IMR-90 (cell line): ENCODE results near the gene ECM2. TPM values are rescaled to one million over a fixed set of nuclear protein-coding genes. Genes with fewer than 3 reads are reported as not detected.

Experiments used
- ATAC-seq: fragments of 200-7000 bp; cut with Tn5 transposase; 2 replicates; pipeline ENCODE4 v1.9.1; 2020; ENCODE audit warnings: low read depth, mild to moderate bottlenecking, moderate library complexity
- BruUV-seq: library from RNA; stranded (reverse); fragments of 400-500 nt; replicated peaks from 2 replicates; lab custom pipeline; 2021; lab: Mats Ljungman, UMichigan
- CTCF ChIA-PET: fragments of 300-600 bp; formaldehyde crosslinking; extraction: SDS; loops from one replicate; lab custom pipeline; 2021; ENCODE audit warnings: antibody characterized with exemption; lab: Yijun Ruan, JAX
- POLR2A ChIA-PET: fragments of 300-600 bp; sonication (Branson Sonifier 250); formaldehyde crosslinking; loops from one replicate; lab custom pipeline; 2022; ENCODE audit warnings: antibody characterized with exemption; ENCODE audit not compliant: unreplicated experiment; lab: Charles Lee
- DNase-seq: peaks from one replicate; pipeline ENCODE4 v3.0.0; 2013
- H2AFZ ChIP-seq: replicated peaks from 2 replicates; pipeline ENCODE3; 2013; ENCODE audit warnings: low read length, mild to moderate bottlenecking; ENCODE audit not compliant: poor library complexity
- H2AK5ac ChIP-seq: 2 replicates; pipeline ENCODE4 v1.6.1; 2013; ENCODE audit warnings: low read depth, low read length, inconsistent platforms
- H2AK9ac ChIP-seq: replicated peaks from 2 replicates; pipeline ENCODE3; 2013; ENCODE audit warnings: mild to moderate bottlenecking, low read depth, low read length, moderate library complexity; ENCODE audit not compliant: poor library complexity
- H2BK120ac ChIP-seq: 2 replicates; pipeline ENCODE4 v1.6.1; 2013; ENCODE audit warnings: low read depth, low read length, inconsistent platforms
- H2BK15ac ChIP-seq: 3 replicates; pipeline ENCODE4 v1.6.1; 2013; ENCODE audit warnings: low read depth, low read length, inconsistent platforms
- H2BK20ac ChIP-seq: 2 replicates; pipeline ENCODE4 v1.6.1; 2013; ENCODE audit warnings: low read depth, mild to moderate bottlenecking, inconsistent platforms, low read length, moderate library complexity
- H2BK5ac ChIP-seq: 2 replicates; pipeline ENCODE4 v1.6.1; 2013; ENCODE audit warnings: mild to moderate bottlenecking, low read depth, low read length, inconsistent platforms; ENCODE audit not compliant: poor library complexity, severe bottlenecking
- H3K14ac ChIP-seq: replicated peaks from 2 replicates; pipeline ENCODE4 v1.6.1; 2013; ENCODE audit warnings: low read depth, low read length, inconsistent platforms
- H3K18ac ChIP-seq: 2 replicates; pipeline ENCODE4 v1.6.1; 2013; ENCODE audit warnings: low read depth, low read length, control low read depth
- H3K23ac ChIP-seq: 2 replicates; pipeline ENCODE4 v1.6.1; 2013; ENCODE audit warnings: low read depth, low read length, inconsistent platforms
- H3K27ac ChIP-seq: 2 replicates; pipeline ENCODE4 v1.5.1; 2013; ENCODE audit warnings: mild to moderate bottlenecking, control low read depth, low read length; ENCODE audit not compliant: insufficient read depth
- H3K27me3 ChIP-seq: 2 replicates; pipeline ENCODE4 v1.6.1; 2013; ENCODE audit warnings: low read length; ENCODE audit not compliant: control insufficient read depth, insufficient read depth
- H3K36me3 ChIP-seq: 2 replicates; pipeline ENCODE4 v1.6.1; 2013; ENCODE audit warnings: low read length, mixed read lengths; ENCODE audit not compliant: control insufficient read depth, insufficient read depth
- H3K4ac ChIP-seq: 2 replicates; pipeline ENCODE4 v1.6.1; 2013; ENCODE audit warnings: low read depth, low read length, inconsistent platforms
- H3K4me1 ChIP-seq: 2 replicates; pipeline ENCODE4 v1.6.1; 2013; ENCODE audit warnings: low read length, mixed read lengths; ENCODE audit not compliant: control insufficient read depth, insufficient read depth
- H3K4me2 ChIP-seq: 2 replicates; pipeline ENCODE4 v1.6.1; 2013; ENCODE audit warnings: low read depth, mild to moderate bottlenecking, control low read depth, low read length, moderate library complexity
- H3K4me3 ChIP-seq: 2 replicates; pipeline ENCODE4 v1.5.1; 2013; ENCODE audit warnings: low read depth, mild to moderate bottlenecking, control low read depth, low read length, moderate library complexity; ENCODE audit not compliant: insufficient read depth
- H3K56ac ChIP-seq: 2 replicates; pipeline ENCODE4 v1.6.1; 2013; ENCODE audit warnings: low read length, inconsistent platforms; ENCODE audit not compliant: insufficient read depth; ENCODE audit errors: extremely low read depth
- H3K79me1 ChIP-seq, 2 experiments: 2 replicates each; pipeline ENCODE4 v1.6.1; 2013; ENCODE audit warnings: low read length in 2 of 2, inconsistent platforms in 1 of 2, low read depth in 1 of 2
- H3K9ac ChIP-seq: 2 replicates; pipeline ENCODE4 v1.6.1; 2013; ENCODE audit warnings: low read depth, low read length, control low read depth
- H3K9me1 ChIP-seq: 2 replicates; pipeline ENCODE4 v1.6.1; 2013; ENCODE audit warnings: low read length, inconsistent platforms; ENCODE audit not compliant: insufficient read depth
- H3K9me3 ChIP-seq: 2 replicates; pipeline ENCODE4 v1.6.1; 2013; ENCODE audit warnings: low read length; ENCODE audit not compliant: control insufficient read depth, insufficient read depth
- H4K20me1 ChIP-seq: 2 replicates; pipeline ENCODE4 v1.6.1; 2013; ENCODE audit warnings: low read length, inconsistent platforms; ENCODE audit not compliant: insufficient read depth
- H4K5ac ChIP-seq: 2 replicates; pipeline ENCODE4 v1.6.1; 2013; ENCODE audit warnings: mild to moderate bottlenecking, low read depth, low read length, control low read depth
- H4K8ac ChIP-seq, 2 experiments: 2 replicates each; pipeline ENCODE4 v1.6.1; 2013; ENCODE audit warnings: low read depth in 2 of 2, low read length in 2 of 2, control low read depth in 1 of 2, inconsistent platforms in 1 of 2
- H4K91ac ChIP-seq: 2 replicates; pipeline ENCODE4 v1.6.1; 2013; ENCODE audit warnings: low read depth, low read length, inconsistent platforms; ENCODE audit not compliant: insufficient read depth
- BHLHE40 ChIP-seq: fragments of 150-350 bp; IDR thresholded peaks from 2 replicates; pipeline ENCODE4 v1.6.1; 2016; ENCODE audit warnings: mild to moderate bottlenecking, low read depth, low read length
- CHD1 ChIP-seq: IDR thresholded peaks from 2 replicates; pipeline ENCODE4 v1.6.1; 2012; ENCODE audit warnings: low read depth, low read length, improper control_type of control experiment
- FOS ChIP-seq: fragments of 150-350 bp; IDR thresholded peaks from 2 replicates; pipeline ENCODE4 v1.6.1; 2016; ENCODE audit warnings: low read depth, low read length
- MAFK ChIP-seq: IDR thresholded peaks from 2 replicates; pipeline ENCODE4 v1.6.1; 2012; ENCODE audit warnings: low read depth, low read length, improper control_type of control experiment
- MAZ ChIP-seq: IDR thresholded peaks from 2 replicates; pipeline ENCODE4 v1.6.1; 2012; ENCODE audit warnings: low read depth, mild to moderate bottlenecking, low read length, improper control_type of control experiment, moderate library complexity, borderline replicate concordance
- MXI1 ChIP-seq: IDR thresholded peaks from 2 replicates; pipeline ENCODE4 v1.6.1; 2012; ENCODE audit warnings: low read depth, mild to moderate bottlenecking, low read length, moderate library complexity, borderline replicate concordance
- NFE2L2 ChIP-seq: fragments of 150-350 bp; IDR thresholded peaks from 2 replicates; pipeline ENCODE4 v1.6.1; 2016; ENCODE audit warnings: low read depth, mild to moderate bottlenecking, low read length
- POLR2A ChIP-seq: IDR thresholded peaks from 2 replicates; pipeline ENCODE4 v1.6.1; 2012; ENCODE audit warnings: mild to moderate bottlenecking, low read depth, low read length
- RAD21 ChIP-seq: IDR thresholded peaks from 2 replicates; pipeline ENCODE4 v1.6.1; 2012; ENCODE audit warnings: low read length, improper control_type of control experiment
- RCOR1 ChIP-seq: IDR thresholded peaks from 2 replicates; pipeline ENCODE4 v1.6.1; 2012; ENCODE audit warnings: mild to moderate bottlenecking, low read length, improper control_type of control experiment; ENCODE audit not compliant: insufficient replicate concordance
- RFX5 ChIP-seq: IDR thresholded peaks from 2 replicates; pipeline ENCODE4 v1.8.0; 2012; ENCODE audit warnings: low read depth, mild to moderate bottlenecking, low read length, moderate library complexity
- USF2 ChIP-seq: fragments of 150-350 bp; IDR thresholded peaks from 2 replicates; pipeline ENCODE4 v1.6.1; 2017; ENCODE audit warnings: mild to moderate bottlenecking, antibody characterized with exemption, low read length, low read depth
- WGBS, 2 experiments: methylation state at CpG; one replicate each; pipeline versions ENCODE4 v1.1.5 to v1.1.7; 2013; ENCODE audit warnings: missing lambda C conversion rate in 2 of 2; ENCODE audit not compliant: insufficient read length in 1 of 2; ENCODE audit errors: extremely low coverage in 2 of 2; 5-methylcytosine and 5-hydroxymethylcytosine counted together
- dilution Hi-C: fragments of 300-500 bp; cut with HindIII; formaldehyde crosslinking; loops from one replicate; pipeline ENCODE4 v1.14.3; 2018; ENCODE audit warnings: low sequenced_read_pairs; ENCODE audit not compliant: unreplicated experiment
- in situ Hi-C: fragments of 300-500 bp; cut with MboI; formaldehyde crosslinking; loops from 3 replicates; pipeline ENCODE4 v1.14.3; 2019; ENCODE audit warnings: low sequenced_read_pairs, inconsistent platforms, mixed read lengths
- intact Hi-C: fragments of 100-400 bp; cut with micrococcal nuclease; formaldehyde crosslinking; loops from 2 replicates; pipeline ENCODE4 v1.10.0; 2022
- polyA plus RNA-seq, 3 experiments: library from polyadenylated mRNA; depleted of rRNA; stranded (reverse); fragments of >200 nt; gene quantifications; 2 replicates each; pipeline ENCODE4 v1.2.3, GENCODE V29; 2012; ENCODE audit warnings: low replicate concordance in 1 of 3
- total RNA-seq: library from RNA; depleted of rRNA; stranded (reverse); fragments of >200 nt; gene quantifications from 2 replicates; pipeline ENCODE4 v1.2.3, GENCODE V29; 2012

The ECM2 gene
- total and polyA plus RNA-seq, 2 of the 4 experiments (the other 2 are of a cell fraction), result 0.26 to 0.36 TPM

GRCh38 chr9:92509050-92509449, 26.7 kb downstream of the ECM2 start:
- Histone ChIP-seq H3K4me1 (peaks cover 30% of the 10 kb centered on the region), H2BK120ac (0 out of 2 replicates have a peak overlapping the region, but pooled peaks have one; percentile 46), H3K23ac (no peak overlapping the region), H3K4me3 (no peak overlapping the region), H3K4ac (peak overlapping the region; percentile 71), H3K14ac (no peak overlapping the region), H4K20me1 (no peaks in the 10 kb centered on the region), H3K9ac (no peak overlapping the region), H2BK20ac (peak overlapping the region; percentile 50; the same call in 1 of the 2 replicates), H2AFZ (no peak overlapping the region), H4K8ac (no peak overlapping the region), H3K27me3 (no peaks in the 10 kb centered on the region), H3K27ac (no peak overlapping the region), H2AK5ac (no peak overlapping the region; the same call in 1 of the 2 replicates), H3K56ac (no peak overlapping the region), H3K79me1 (peaks cover 0 to 18% of the 10 kb centered on the region in 2 experiments; a peak in 2 of 4 replicates), H2BK5ac (no peak overlapping the region), H3K9me1 (peaks cover 23% of the 10 kb centered on the region), H3K36me3 (no peaks in the 10 kb centered on the region), H3K18ac (no peak overlapping the region), H3K9me3 (no peaks in the 10 kb centered on the region), H2AK9ac (no peak overlapping the region), H4K5ac (no peak overlapping the region), H2BK15ac (no peak overlapping the region), H4K91ac (no peak overlapping the region), H3K4me2 (no peak overlapping the region)
- ATAC-seq, result no peak
- ChIA-PET POLR2A (no interaction called here), CTCF (no interaction called here)
- no TSS peak for BruUV-seq
- intact Hi-C loops, result no loop called here
- dilution Hi-C loops, result no loop called here
- no peak for TF ChIP-seq USF2
- no peak for TF ChIP-seq CHD1
- no peak for TF ChIP-seq FOS
- TF ChIP-seq NFE2L2, result no peak
- TF ChIP-seq POLR2A, result no peak
- TF ChIP-seq RCOR1, result no peak
- no peak for TF ChIP-seq RAD21
- no peak for TF ChIP-seq RFX5
- TF ChIP-seq MAFK, result no peak
- no peak for TF ChIP-seq BHLHE40
- TF ChIP-seq MXI1, result no peak
- TF ChIP-seq MAZ, result no peak
- no peak for DNase-seq
- WGBS, 2 experiments, result 95% methylated on average over 3 of the region's 5 CpGs; no CpG with 5 or more reads in 1 of the 2 experiments
- in situ Hi-C loops, result no loop called here
